OCI-M1 (cell line): Measurements from ENCODE around the gene CLCA1.
A peak's percentile ranks its signal among the peaks of the same experiment; 100 is the strongest.

Experiments used
- DNase-seq: peaks from one replicate; lab custom pipeline; 2025; lab: John Stamatoyannopoulos, UW

CLCA1 gene

DNA sequence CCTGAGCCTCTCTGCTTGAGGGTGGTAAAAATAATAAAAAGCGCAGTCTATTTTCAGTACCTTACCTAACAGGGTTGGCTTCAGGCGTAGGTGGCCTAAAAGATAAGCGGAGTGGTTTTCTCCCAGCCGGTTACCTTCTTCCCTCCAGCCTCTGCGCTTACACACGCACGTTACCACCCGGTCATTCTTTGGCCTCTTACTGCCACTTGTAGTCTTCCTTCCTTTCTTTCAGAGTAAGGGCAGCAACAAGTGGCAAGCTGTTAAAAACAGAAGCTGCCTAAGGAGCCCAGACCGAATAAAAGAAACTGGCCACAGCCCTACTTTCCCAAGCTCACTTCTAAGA, 35.4 kb downstream of the CLCA1 start:
- DNase-seq = peak; percentile 35

DNA sequence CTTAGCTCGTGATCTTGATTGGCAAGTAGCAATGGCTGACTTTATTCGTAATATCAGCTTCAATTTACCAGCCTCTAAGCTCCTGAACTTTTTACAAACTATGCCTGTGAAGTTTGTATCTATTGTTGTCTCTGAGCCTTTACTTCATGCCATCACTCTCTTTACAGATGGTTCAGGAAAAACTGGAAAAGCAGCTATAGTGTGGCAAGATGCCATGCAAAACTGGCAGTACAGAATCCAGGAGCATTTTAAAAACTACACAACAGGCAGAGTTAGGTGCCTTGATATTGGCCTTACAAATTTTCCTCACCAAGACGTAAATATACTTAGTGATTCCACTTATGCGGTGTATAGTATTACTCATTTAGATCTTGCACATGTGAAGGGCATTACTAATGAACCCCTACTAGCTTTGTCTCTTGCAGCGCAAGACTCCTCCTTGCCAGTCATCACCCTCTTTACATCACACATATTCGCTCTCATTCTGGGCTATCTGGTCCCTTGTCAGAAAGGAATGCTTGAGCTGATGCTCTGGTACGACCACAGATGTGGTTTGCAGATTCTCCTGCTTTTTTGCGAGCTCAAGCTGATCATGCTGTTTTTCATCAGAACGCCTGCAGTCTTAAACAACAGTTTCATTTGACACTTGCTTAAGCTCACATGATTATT, 36.3 kb downstream of the CLCA1 start:
- no peak for DNase-seq

DNA sequence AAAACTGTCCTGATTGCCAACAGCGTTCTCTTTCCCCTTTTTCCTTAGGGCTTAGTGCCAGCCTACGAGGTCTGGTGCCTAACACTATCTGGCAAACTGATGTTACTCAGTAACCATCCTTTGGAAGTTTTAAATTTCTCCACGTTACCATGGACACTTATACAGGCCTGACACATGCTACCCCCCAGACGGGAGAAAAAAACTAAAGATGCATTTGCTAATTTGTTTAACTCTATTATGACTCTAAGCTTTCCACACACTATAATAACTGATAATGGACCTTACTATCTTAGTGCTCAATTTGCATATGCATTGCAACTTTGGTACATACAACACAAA, 36.8 kb downstream of the CLCA1 start:
- DNase-seq = no peak

- peak; percentile 68 for DNase-seq
Measured at GRCh38 chr1:86507935-86508582, 39.3 kb downstream of the CLCA1 start.

- no peak for DNase-seq
Measured at GRCh38 chr1:86508583-86508969, 39.8 kb downstream of the CLCA1 start.

- peak; percentile 69 for DNase-seq
Measured at GRCh38 chr1:86515597-86515996, 46.9 kb downstream of the CLCA1 start.

GRCh38 chr1:86516335-86516734, 47.6 kb downstream of the CLCA1 start:
- DNase-seq = no peak

- DNase-seq = no peak
Measured at GRCh38 chr1:86517336-86517735, 48.6 kb downstream of the CLCA1 start.

DNA sequence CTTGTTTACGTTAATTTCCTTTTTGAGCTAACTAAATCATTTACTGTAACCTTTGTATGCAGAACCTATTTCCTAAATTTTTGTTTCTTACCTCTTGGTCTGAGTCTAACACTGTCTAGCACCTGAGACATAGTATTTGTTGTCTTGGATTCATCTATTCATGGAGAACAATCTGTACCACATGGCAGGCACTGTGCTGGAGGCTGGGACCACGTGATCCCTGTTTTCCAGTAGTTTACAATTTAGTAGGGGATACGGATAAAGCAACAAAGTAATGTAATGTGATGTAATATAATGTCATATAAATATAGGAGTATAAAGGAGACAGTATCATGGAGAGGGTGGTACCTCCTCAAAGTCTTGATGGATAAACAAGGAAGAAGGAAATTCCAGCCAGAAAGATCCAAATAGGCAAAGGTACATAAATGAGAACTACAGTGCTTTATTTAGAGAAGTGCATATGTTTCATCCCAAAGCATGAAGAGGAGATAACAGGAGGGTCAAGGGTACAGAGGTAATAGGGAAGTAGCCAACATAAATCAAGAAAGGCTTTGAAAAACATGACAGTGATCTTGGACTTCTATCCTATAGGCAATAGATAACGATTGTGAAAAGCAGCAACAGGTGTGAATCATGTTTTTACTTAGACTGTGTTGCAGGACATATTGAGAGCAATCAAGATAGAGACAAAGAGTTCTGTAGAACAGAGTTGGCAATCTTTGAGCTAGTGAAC, 52.2 kb downstream of the CLCA1 start:
- DNase-seq = peak; percentile 19

DNA sequence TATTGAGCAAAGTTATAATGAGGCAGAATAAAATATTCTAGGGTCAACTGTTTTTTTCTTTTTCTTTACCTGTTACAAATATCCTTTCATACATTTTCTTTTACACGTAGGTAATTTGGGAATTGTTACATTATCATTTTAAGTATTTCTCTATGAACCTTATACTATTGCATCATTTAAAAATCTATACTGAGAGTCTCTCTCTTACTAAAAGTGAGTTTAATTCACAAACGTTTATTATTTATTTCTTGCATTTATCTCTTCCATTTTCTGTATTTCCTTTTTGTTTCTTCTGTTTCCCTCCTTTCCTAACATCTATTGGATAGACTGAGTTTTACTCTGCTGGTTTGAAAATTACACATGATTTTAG, 52.8 kb downstream of the CLCA1 start:
- no peak for DNase-seq

GRCh38 chr1:86522240-86522639, 53.5 kb downstream of the CLCA1 start:
- DNase-seq = no peak

DNA sequence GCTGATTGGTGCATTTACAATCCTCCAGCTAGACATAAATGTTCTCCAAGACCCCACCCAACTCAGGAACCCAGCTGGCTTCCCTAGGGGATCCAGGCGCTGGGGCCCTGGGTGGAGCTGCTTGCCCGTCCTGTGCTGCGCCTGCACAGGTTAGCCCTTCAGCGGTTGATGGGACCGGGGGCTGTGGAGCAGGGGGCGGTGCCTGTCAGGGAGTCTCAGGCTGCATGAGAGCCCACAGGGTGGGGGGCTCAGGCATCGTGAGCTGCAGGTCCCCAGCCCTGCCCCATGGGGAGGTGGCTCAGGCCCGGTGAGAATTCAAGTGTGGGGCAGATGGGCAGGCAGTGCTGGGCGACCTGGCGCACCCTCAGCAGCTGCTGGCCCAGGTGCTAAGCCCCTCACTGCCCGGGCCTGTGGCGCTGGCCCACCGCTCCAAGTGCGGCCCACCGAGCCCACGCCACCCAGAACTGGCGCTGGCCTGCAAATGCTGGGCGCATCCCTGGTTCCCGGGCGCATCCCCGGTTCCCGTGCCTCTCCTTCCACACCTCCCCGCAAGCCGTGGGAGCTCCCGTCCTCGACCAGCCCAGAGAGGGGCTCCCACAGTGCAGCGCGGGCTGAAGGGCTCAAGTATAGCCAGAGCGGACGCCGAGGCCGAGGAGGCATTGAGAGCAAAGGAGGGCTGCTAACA, 55.1 kb downstream of the CLCA1 start:
- DNase-seq = no peak

DNA sequence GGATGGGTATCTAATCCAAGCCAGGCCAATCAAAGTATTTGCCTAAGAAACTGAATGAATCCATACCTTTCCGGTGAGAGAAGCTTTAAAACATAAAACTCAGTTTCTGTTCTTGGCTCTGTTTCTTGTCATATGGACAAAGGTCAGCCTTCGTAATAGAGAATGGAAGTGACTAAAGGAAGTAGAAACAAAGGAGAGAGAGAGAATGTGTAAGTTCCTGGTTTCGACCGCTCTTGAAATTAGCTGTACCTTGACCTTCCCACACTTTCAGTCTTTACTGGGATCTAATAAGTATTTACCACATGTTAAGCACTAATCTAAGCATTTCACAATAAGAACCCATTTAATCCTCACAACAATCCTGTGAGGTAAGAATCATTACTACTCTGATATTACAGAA, 58.6 kb downstream of the CLCA1 start:
- DNase-seq = no peak

GRCh38 chr1:86530211-86530845, 61.6 kb downstream of the CLCA1 start:
- DNase-seq = no peak

DNA sequence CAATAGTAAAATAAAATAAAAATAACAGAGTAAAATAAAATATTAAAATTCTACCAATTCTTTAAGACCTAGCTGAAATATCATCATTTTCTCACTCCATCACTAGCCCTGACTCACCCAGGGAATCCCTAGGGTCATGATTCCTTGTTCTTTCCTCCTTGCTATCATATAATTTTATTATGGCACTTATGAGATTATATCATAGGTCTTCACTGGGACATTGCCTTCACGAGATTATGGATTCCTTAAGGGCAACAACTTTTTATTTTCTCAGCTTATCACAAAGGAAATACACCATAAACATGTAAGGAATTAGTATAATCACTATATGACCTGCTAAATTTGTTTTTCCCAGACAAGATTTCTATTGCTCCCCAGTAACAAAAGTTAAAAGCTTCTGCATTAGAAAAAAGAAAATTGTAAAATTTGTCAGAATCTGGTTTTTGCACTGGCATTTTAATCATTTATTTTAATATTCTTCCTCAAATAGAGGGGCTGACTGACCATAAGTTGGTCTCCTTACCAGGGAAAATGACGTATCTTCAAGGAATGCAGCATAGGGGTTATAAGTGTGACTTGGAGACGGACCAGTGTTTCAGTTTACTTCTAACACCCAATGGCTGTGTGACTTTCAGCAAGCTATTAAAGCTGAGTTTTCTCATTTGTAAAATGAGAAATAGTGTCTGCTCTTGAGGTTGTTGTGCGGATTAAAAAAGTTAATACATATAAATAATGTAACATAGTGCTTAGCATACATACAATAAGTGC, 69.4 kb downstream of the CLCA1 start:
- DNase-seq = no peak

DNA sequence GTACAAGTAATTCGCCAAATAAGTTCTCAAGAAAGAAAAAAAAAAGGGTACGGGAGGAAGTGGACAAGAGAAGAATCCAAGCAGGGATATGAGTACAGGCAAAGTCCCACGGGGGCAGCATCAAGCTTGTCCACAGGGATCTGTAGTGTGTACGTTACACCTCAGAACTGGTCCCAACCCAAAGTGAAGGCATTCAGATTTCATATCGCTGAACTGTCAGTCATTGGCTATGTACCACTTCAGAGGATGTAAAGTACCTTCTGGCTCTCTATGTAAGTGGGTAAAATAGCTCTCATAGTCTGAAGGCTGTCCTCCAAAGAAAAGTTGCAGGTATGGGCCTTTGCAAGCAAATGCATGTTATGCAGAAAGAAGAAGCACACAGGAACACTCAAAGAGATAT, 70.0 kb downstream of the CLCA1 start:
- no peak for DNase-seq

GRCh38 chr1:86541859-86542258, 73.1 kb downstream of the CLCA1 start:
- DNase-seq = no peak

DNA sequence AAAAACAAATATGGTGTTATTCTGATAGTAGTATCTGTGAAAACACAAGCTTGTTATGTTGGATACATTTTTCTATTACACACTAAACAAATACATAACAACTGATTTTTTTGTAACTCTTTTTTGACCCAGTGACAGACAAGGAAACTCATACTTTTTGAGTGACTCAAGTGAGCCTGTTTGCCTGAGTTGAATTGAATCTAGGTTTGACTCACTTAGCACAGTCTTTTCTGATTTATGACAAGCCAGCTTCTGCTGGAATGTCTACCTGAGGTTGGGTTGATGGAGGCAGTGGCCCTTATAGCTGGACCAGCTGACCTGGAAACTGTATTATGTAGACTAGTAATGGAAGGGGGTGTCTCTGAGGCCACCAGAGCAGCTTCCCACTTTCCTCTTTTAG, 73.9 kb downstream of the CLCA1 start:
- DNase-seq = no peak

DNA sequence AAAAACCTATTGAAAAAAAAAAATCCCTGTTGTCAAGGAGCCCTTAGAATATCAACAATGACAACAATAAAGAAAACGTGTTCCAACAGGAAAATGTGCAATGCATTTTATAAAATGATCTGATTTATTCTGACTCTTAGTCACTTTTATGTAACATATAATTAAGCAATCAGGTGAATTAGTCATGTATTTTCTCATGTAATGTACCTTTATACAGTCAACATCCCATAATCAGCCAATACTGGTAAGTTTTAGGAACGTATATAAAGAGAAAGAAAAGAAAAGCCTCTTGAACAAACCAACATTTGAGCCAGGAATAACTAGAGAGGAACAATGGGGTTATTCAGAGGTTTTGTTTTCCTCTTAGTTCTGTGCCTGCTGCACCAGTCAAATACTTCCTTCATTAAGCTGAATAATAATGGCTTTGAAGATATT, 78.1 kb downstream of the CLCA1 start, which contains the start of gene CLCA4:
CLCA4 (plus strand) TSS at position 292 of the 435 bp plus-strand sequence; CDS start at position 334, 42 bp downstream.
- DNase-seq = no peak

- no peak for DNase-seq
Measured at GRCh38 chr1:86548839-86549238, 80.1 kb downstream of the CLCA1 start.
